HFFc6 (cell line): Measurements from ENCODE around the gene DHPS. TPM values are rescaled to one million over a fixed set of nuclear protein-coding genes. Genes with fewer than 3 reads are reported as not detected.

Experiments
- DNase-seq: peaks from one replicate; pipeline ENCODE4 v3.0.0-alpha.2; 2018
- H3K27ac Mint-ChIP-seq: 2 replicates; pipeline ENCODE4 v1.8.0; 2020; ENCODE audit warnings: mild to moderate bottlenecking, mixed read lengths
- H3K27me3 Mint-ChIP-seq: 2 replicates; pipeline ENCODE4 v1.8.0; 2021; ENCODE audit warnings: mild to moderate bottlenecking, moderate library complexity, mixed read lengths; ENCODE audit not compliant: insufficient read depth
- H3K36me3 Mint-ChIP-seq: 2 replicates; pipeline ENCODE4 v1.8.0; 2021; ENCODE audit warnings: low read depth, mixed read lengths
- H3K4me1 Mint-ChIP-seq: 2 replicates; pipeline ENCODE4 v1.8.0; 2020; ENCODE audit warnings: low read depth, mixed read lengths
- H3K4me3 Mint-ChIP-seq: 2 replicates; pipeline ENCODE4 v1.8.0; 2020; ENCODE audit warnings: mild to moderate bottlenecking, moderate library complexity, mixed read lengths
- H3K9me3 Mint-ChIP-seq: 2 replicates; pipeline ENCODE4 v1.8.0; 2020; ENCODE audit warnings: mild to moderate bottlenecking, mixed read lengths
- total RNA-seq, 6 experiments: library from RNA; stranded (reverse); fragmentation: NEBNext Ultra II Directional; extraction: Animal tissue kit (Norgen Biotek cat#: 25700); gene quantifications; 2 replicates in 1 of 6; 3 replicates in 5 of 6; pipeline ENCODE4 v1.2.3, GENCODE V29; 2021
- TF ChIP-seq, protein P1 (sequence below): fragments of 200-600 bp; sonication (generic); IDR thresholded peaks from 2 replicates; pipeline ENCODE4 v1.5.0; 2021; ENCODE audit warnings: antibody characterized with exemption, mild to moderate bottlenecking

Gene DHPS
- total RNA-seq, 6 experiments from 2014 or later, result 53.3 to 69.2 (median 59.6) TPM

DNA sequence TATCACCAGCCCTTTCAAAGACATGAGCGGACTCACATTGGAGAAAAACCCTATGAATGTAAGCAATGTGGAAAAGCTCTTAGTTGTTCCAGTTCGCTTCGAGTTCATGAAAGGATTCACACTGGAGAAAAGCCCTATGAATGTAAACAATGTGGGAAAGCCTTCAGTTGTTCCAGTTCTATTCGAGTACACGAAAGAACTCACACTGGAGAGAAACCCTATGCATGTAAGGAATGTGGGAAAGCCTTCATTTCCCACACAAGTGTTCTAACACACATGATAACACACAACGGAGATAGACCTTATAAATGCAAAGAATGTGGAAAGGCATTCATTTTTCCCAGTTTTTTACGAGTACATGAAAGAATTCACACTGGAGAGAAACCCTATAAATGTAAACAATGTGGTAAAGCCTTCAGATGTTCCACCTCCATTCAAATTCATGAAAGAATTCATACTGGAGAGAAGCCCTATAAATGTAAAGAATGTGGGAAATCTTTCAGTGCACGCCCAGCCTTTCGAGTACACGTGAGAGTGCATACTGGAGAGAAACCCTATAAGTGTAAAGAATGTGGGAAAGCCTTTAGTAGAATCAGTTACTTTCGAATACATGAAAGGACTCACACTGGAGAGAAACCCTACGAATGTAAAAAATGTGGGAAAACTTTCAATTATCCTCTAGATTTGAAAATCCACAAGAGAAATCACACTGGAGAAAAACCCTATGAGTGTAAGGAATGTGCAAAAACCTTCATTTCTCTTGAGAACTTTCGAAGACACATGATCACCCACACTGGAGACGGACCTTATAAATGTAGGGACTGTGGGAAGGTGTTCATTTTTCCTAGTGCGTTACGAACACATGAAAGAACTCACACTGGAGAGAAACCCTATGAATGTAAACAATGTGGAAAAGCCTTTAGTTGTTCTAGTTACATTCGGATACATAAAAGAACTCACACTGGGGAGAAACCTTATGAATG, 53.3 kb downstream of the DHPS start:
- Mint-ChIP-seq H3K4me3 (no peak overlapping the region; the same call in 1 of the 2 replicates), H3K9me3 (peaks cover 88% of the 10 kb centered on the region), H3K27me3 (peaks cover 4% of the 10 kb centered on the region), H3K27ac (no peak overlapping the region), H3K36me3 (peaks cover 72% of the 10 kb centered on the region), H3K4me1 (0 out of 2 replicates have a peak, but pooled peaks cover 3% of the 10 kb centered on the region)
- DNase-seq, result peak; percentile 32
- TF ChIP-seq, protein P1, sequence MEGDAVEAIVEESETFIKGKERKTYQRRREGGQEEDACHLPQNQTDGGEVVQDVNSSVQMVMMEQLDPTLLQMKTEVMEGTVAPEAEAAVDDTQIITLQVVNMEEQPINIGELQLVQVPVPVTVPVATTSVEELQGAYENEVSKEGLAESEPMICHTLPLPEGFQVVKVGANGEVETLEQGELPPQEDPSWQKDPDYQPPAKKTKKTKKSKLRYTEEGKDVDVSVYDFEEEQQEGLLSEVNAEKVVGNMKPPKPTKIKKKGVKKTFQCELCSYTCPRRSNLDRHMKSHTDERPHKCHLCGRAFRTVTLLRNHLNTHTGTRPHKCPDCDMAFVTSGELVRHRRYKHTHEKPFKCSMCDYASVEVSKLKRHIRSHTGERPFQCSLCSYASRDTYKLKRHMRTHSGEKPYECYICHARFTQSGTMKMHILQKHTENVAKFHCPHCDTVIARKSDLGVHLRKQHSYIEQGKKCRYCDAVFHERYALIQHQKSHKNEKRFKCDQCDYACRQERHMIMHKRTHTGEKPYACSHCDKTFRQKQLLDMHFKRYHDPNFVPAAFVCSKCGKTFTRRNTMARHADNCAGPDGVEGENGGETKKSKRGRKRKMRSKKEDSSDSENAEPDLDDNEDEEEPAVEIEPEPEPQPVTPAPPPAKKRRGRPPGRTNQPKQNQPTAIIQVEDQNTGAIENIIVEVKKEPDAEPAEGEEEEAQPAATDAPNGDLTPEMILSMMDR, result no peak

DNA sequence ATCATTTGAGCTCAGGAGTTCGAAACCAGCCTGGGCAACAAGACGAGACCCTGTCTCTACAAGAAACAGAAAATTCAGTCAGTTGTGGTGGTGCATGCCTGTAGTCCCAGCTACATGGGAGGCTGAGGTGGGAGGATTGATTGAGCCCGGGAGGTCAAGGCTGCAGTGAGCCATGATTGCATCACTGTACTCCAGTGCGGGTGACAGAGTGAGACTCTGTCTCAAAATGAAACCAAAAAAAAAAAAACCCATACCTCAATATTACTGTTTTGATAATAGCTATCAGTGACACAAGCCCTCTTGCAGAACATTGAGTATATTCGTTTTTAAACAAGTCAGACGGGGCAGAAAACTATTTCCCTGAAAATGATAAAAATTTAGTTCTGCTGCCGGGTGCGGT, 54.7 kb downstream of the DHPS start:
- Mint-ChIP-seq H3K36me3 (peaks cover 72% of the 10 kb centered on the region), H3K27me3 (peaks cover 4% of the 10 kb centered on the region), H3K9me3 (peaks cover 88% of the 10 kb centered on the region), H3K4me1 (0 out of 2 replicates have a peak, but pooled peaks cover 5% of the 10 kb centered on the region), H3K27ac (no peak overlapping the region), H3K4me3 (no peak overlapping the region; the same call in 1 of the 2 replicates)
- TF ChIP-seq, protein P1, result no peak
- DNase-seq, result no peak

Other genes starting within 250 kb of the DHPS start
- gene ZNF443, start 240.9 kb downstream of the DHPS start, total RNA-seq, result 1 to 10 TPM; 1.1 to 1.8 (median 1.5) TPM
- gene ZNF709, start 197.1 kb downstream of the DHPS start, total RNA-seq, result 1 to 10 TPM in 5 of 6 experiments, under 1 TPM in 1; 0.99 to 1.7 (median 1.2) TPM
- gene ZNF564, start 130.4 kb downstream of the DHPS start, total RNA-seq, result 1 to 10 TPM; 3.5 to 4.7 (median 4.2) TPM
- 1 to 10 TPM; 5.4 to 9.2 (median 7.8) TPM for gene ZNF490, start 71.1 kb downstream of the DHPS start, total RNA-seq
- gene ZNF791, start 71.0 kb downstream of the DHPS start, total RNA-seq, result 10 to 100 TPM; 18.3 to 21.9 (median 19.0) TPM
- gene MAN2B1, start 15.1 kb downstream of the DHPS start, total RNA-seq, result 10 to 100 TPM; 49.9 to 69.9 (median 65.2) TPM
- gene WDR83, start 15.1 kb downstream of the DHPS start, total RNA-seq, result 10 to 100 TPM in 3 of 6 experiments, 1 to 10 TPM in 3; 8.6 to 13.3 (median 9.9) TPM
- gene GNG14, start 6.1 kb upstream of the DHPS start, total RNA-seq, result not detected
- 1 to 10 TPM; 4.5 to 7.1 (median 5.4) TPM for gene FBXW9, start 14.8 kb upstream of the DHPS start, total RNA-seq
- 10 to 100 TPM; 56.8 to 78.7 (median 66.0) TPM for gene TNPO2, start 42.1 kb upstream of the DHPS start, total RNA-seq
- gene TRIR, start 52.8 kb upstream of the DHPS start, total RNA-seq, result 100 to 1,000 TPM; 147 to 189 (median 176) TPM
- 100 to 1,000 TPM in 5 of 6 experiments, 10 to 100 TPM in 1; 97.0 to 116 (median 107) TPM for gene GET3, start 55.6 kb upstream of the DHPS start, total RNA-seq
- gene BEST2, start 69.9 kb upstream of the DHPS start, total RNA-seq, result not detected
- 10 to 100 TPM; 10.5 to 13.8 (median 11.5) TPM for gene HOOK2, start 93.7 kb upstream of the DHPS start, total RNA-seq
- 10 to 100 TPM; 52.1 to 89.2 (median 83.8) TPM for gene JUNB, start 109.6 kb upstream of the DHPS start, total RNA-seq
- gene PRDX2, start 119.9 kb upstream of the DHPS start, total RNA-seq, result 100 to 1,000 TPM; 214 to 269 (median 229) TPM
- gene THSD8, start 120.2 kb upstream of the DHPS start, total RNA-seq, result 10 to 100 TPM; 14.1 to 30.3 (median 25.6) TPM
- 10 to 100 TPM; 17.9 to 43.2 (median 37.7) TPM for gene RNASEH2A, start 124.7 kb upstream of the DHPS start, total RNA-seq
- gene RTBDN, start 152.7 kb upstream of the DHPS start, total RNA-seq, result not detected
- gene MAST1, start 156.6 kb upstream of the DHPS start, total RNA-seq, result under 1 TPM in 3 of 6 experiments, not detected in 3; 0.09 to 0.34 (median 0.26) TPM
- 10 to 100 TPM; 26.0 to 33.5 (median 28.4) TPM for gene DNASE2, start 199.6 kb upstream of the DHPS start, total RNA-seq
- not detected for gene KLF1, start 205.3 kb upstream of the DHPS start, total RNA-seq
- 10 to 100 TPM; 20.6 to 24.6 (median 21.1) TPM for gene GCDH, start 209.3 kb upstream of the DHPS start, total RNA-seq
- gene SYCE2, start 237.4 kb upstream of the DHPS start, total RNA-seq, result 1 to 10 TPM in 3 of 6 experiments, under 1 TPM in 3; 0.28 to 1.7 (median 0.91) TPM